ENCODE data around the gene PLEKHB1. TPM values are rescaled to one million over a fixed set of nuclear protein-coding genes. Genes with fewer than 3 reads are reported as not detected.

The PLEKHB1 gene
- total RNA-seq, 1 donor from 2014 or later, result 5.6 TPM

GRCh38 chr11:73612601-73613140 lies 33.7 kb upstream of the PLEKHB1 start:
- Mint-ChIP-seq H3K27ac (no peak overlapping the region), H3K36me3 (ENCODE audit: low read depth) (no peaks in the 10 kb centered on the region), H3K4me1 (no peaks in the 10 kb centered on the region), H3K9me3 (no peaks in the 10 kb centered on the region), H3K4me3 (no peak overlapping the region), H3K27me3 (peaks cover 7% of the 10 kb centered on the region)
- no peak for ATAC-seq (ENCODE audit: low read depth)
- no peak for TF ChIP-seq CTCF (IDR thresholded peaks at IDR 0.05)
- CTCF ChIA-PET, result no interaction called here
- DNase-seq, result no peak
- POLR2A ChIA-PET, result no interaction called here
- intact Hi-C loops (cut with micrococcal nuclease), result no loop called here

- Mint-ChIP-seq H3K27ac (no peak overlapping the region), H3K27me3 (peaks cover 1% of the 10 kb centered on the region), H3K36me3 (ENCODE audit: low read depth) (no peaks in the 10 kb centered on the region), H3K4me3 (no peak overlapping the region), H3K4me1 (no peaks in the 10 kb centered on the region), H3K9me3 (no peaks in the 10 kb centered on the region)
- ATAC-seq (ENCODE audit: low read depth) (no peak), DNase-seq (no peak)
- intact Hi-C loops (cut with micrococcal nuclease), result no loop called here
- CTCF ChIA-PET, result no interaction called here
- POLR2A ChIA-PET, result no interaction called here
- TF ChIP-seq CTCF (IDR thresholded peaks at IDR 0.05), result no peak
Observed at GRCh38 chr11:73614591-73614990, 31.8 kb upstream of the PLEKHB1 start.

- intact Hi-C loops (cut with micrococcal nuclease), result no loop called here
- Mint-ChIP-seq H3K4me3 (no peak overlapping the region), H3K27me3 (peaks cover 9% of the 10 kb centered on the region), H3K9me3 (no peaks in the 10 kb centered on the region), H3K27ac (no peak overlapping the region), H3K4me1 (peaks cover 8% of the 10 kb centered on the region), H3K36me3 (ENCODE audit: low read depth) (no peaks in the 10 kb centered on the region)
- ChIA-PET CTCF (interaction anchor here (4.8 kb wide), 1 partner anchor 38 kb away, joined by 112 read pairs; no protein-coding TSS in a partner anchor), POLR2A (no interaction called here)
- no peak for DNase-seq
- TF ChIP-seq CTCF (IDR thresholded peaks at IDR 0.05), result no peak
- ATAC-seq (ENCODE audit: low read depth), result no peak
Observed at GRCh38 chr11:73622926-73623593, 23.3 kb upstream of the PLEKHB1 start.

GRCh38 chr11:73623686-73624085 lies 22.7 kb upstream of the PLEKHB1 start:
- intact Hi-C loops (cut with micrococcal nuclease), result no loop called here
- H3K9me3 Mint-ChIP-seq, result no peaks in the 10 kb centered on the region
- H3K27me3 Mint-ChIP-seq, result peaks cover 9% of the 10 kb centered on the region
- ATAC-seq (ENCODE audit: low read depth) (no peak), DNase-seq (no peak)
- H3K4me1 Mint-ChIP-seq, result peaks cover 8% of the 10 kb centered on the region
- no peak overlapping the region for H3K4me3 Mint-ChIP-seq
- H3K27ac Mint-ChIP-seq, result no peak overlapping the region
- CTCF ChIA-PET, result interaction anchor here (4.8 kb wide), 1 partner anchor 37 kb away, joined by 112 read pairs; no protein-coding TSS in a partner anchor
- POLR2A ChIA-PET, result no interaction called here
- H3K36me3 Mint-ChIP-seq (ENCODE audit: low read depth), result no peaks in the 10 kb centered on the region
- no peak for TF ChIP-seq CTCF (IDR thresholded peaks at IDR 0.05)

GRCh38 chr11:73625696-73626318 lies 20.6 kb upstream of the PLEKHB1 start:
- POLR2A ChIA-PET, result interaction anchor here (0.6 to 1.5 kb wide), 2 partner anchors 27 to 35 kb away, joined by 4 to 7 read pairs; partner anchors contain the start of gene FAM168A
- intact Hi-C loops (cut with micrococcal nuclease), result loop anchor here (1.0 kb wide), 1 partner anchor 35 kb away; no protein-coding TSS in a partner anchor
- DNase-seq (peak; percentile 34), ATAC-seq (ENCODE audit: low read depth) (peak; percentile 93)
- peaks cover 9% of the 10 kb centered on the region for H3K27me3 Mint-ChIP-seq
- TF ChIP-seq CTCF (IDR thresholded peaks at IDR 0.05), result peak; percentile 76
- H3K4me3 Mint-ChIP-seq, result no peak overlapping the region
- CTCF ChIA-PET, result interaction anchor here (0.6 to 4.8 kb wide), 20 partner anchors 10 to 306 kb away, joined by 3 to 112 read pairs (median 4); no protein-coding TSS in a partner anchor
- no peaks in the 10 kb centered on the region for H3K36me3 Mint-ChIP-seq (ENCODE audit: low read depth)
- no peak overlapping the region for H3K27ac Mint-ChIP-seq
- H3K9me3 Mint-ChIP-seq, result no peaks in the 10 kb centered on the region
- H3K4me1 Mint-ChIP-seq, result peaks cover 8% of the 10 kb centered on the region
